Glomerular visceral epithelial cell (primary cell): Measurements from ENCODE around the gene MINPP1.
A peak's percentile ranks its signal among the peaks of the same experiment; 100 is the strongest.
"Not testable (repeated sequence)": the region's sequence is repeated elsewhere in the genome, so short reads cannot be mapped to it uniquely, and the experiment has no call there.

ENCODE experiments used
- DNase-seq: peaks from one replicate; pipeline ENCODE4 v3.0.0-alpha.2; 2016; ENCODE audit errors: extremely low spot score

Gene MINPP1

DNA sequence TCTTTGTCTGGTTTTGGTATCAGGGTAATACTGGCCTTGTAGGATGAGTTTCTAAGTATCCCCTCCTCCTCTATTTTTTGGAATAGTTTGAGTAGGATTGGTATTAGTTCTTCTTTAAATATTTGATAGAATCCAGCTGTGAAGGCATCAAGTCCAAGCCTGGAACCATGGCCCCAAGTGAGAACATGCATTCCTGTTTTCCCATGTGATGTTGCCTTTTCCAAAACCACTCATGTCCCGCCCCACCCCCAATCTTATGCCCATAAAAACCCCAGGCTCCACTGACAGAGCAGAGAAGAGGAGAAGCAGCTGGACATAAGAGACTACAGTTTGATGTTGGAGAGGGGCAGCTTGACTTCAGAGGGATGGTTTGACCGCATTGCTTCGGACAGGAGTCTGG, 71.2 kb downstream of the MINPP1 start:
- DNase-seq = no peak

DNA sequence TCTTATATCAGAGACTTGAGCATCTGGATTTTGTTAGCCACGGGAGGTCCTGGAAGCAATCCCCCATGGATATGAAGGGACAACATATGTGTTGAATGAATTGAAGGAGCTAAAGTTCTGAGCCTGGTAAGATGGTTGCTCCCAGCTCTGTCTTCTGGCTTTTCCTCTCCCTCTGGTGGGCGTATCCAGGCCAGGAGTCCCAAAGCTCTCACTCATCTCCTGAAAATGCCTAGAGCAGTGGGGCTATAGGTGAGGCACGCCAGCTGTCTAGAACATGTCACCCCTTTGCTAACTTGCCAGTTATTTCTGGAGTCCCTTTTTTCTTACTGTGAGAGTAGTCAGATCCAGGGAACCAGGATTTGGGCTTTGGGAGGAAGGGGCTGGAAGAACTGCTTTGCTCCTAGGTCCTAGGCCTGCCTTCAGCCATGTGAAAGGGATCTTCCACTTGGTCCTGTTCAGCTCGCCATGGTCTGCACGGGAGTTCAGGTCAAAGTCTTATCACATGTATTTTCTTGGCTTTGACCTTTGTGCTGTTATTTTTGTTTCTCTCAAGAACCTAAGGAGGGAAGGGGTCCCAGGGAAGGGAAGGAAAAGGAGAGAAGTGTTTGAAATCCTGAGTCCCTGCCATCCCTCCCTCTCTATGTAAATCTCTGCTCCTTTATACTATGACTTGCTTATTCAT, 73.6 kb downstream of the MINPP1 start:
- DNase-seq = no peak

DNA sequence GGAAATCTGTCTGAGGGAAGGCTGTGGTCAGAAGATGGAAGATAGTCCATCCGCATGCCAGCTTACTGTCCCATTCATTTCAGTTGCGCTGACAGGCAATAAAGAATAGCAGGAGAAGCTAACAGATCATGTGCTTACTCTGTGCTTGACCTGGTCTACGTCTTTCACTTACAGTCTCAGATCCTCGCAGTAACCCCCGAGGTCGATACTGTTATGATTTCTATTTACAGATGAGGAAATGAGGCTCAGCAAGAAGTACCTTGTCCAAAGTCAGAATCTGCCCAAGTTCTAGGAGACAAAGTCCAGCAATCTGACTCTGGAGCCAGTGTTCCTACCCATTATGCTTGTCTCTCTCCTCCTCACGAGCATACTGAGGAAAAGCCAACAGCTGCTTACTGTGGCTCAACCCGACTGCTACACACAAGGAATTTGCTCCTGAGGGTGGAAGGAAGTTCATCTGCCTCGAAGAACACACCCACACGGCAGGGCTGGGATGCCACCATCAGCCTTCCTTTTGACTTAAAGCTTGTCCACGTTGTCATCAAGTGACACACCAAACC, 74.2 kb downstream of the MINPP1 start:
- peak; percentile 13 for DNase-seq

DNA sequence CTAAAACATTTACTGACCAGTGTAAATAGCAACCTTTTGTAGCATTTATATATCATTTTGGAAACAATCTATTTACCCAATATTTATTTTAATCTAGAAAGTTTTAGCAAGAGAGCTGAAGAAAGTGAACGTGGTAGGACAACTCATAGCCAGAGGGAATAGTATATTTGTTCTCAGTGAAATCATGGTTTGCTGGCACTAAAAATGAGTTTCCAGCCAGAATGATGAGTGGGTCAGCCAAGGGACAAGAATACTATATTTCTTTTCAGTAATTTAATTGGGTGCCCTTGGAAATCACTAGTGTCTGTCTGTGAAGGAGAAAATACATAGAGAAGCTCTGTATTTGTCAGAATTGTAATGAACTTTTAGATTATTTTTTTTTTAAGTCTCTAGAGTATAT, 74.9 kb downstream of the MINPP1 start:
- no peak for DNase-seq

DNA sequence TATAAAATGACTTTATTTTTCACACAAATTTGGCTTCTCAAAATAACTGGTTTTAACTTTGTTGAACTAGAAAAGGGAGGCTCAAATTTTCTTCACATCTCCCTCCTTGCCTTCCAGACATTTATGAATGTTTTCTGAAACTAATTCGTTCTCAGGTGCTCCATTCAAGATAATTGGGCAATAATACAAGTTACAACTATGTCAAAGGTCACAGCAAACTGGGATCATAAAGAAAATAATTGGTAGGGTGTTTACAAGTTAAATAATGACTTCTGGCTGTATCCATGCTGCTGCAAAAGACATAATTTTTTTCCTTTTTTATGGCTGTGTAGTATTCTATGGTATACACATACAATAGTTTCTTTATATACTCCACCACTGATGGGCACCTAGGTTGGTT, 75.3 kb downstream of the MINPP1 start:
- no peak for DNase-seq

DNA sequence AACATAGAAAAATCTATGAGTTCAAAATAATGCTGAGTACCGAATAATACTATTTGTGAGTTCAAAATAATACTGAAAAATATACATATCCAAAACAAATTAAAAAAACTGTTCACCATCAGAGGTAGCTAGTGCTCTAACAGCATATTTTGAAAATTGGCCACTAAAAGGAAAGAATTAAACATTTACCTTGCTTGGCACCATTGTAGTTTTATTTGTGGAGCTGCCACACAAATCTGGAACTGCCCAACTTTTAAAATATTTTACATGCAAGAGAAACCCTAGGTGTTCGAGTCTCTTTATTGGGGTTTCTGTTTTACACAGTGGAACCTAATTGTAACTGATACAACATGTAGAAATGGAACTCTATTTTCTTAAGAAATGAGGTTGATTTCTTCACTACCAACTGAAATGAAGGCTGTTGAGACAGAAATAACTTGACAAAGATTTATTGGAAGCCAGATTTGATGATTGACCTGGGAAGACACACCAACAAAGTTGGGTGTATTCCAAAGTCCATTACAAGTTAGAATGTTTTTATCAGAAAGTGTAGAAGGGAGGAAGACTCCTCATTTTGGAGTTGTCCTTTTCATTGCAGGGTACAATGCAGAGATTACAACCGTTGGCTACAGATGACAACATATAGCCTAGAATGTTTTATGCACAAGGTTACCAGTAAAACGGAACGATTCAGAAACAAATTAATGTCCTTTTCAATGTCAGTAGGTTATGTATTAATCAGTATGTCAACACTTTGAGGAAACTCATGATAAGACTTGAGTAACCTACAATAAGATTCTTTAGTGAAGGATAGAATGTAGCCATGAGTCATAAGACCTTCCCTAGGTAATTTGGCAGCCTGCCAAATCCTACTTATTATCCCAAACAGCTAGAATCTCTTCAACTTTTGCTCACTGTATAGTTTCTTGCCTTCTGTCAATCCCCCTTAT, 81.1 kb downstream of the MINPP1 start:
- peak; percentile 81 for DNase-seq

DNA sequence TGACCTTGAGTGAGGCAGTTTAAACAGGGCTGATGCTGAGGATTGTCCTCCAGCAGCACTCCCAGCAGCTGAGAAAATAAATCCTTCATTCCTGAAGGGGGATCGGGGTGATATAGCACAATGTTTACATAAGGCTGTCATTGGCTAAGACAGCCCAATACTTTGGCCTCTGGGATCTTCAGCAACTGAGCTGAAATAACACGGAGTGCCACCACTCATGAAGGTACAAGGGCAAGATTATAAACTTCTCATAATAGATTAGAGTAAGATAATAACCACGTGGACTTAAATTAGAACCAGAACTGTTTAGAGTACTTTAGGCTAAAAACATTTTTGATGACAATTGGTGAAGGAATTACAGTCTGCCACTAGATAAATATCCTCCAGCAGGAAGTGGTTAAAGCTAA, 85.0 kb downstream of the MINPP1 start:
- DNase-seq = no peak

DNA sequence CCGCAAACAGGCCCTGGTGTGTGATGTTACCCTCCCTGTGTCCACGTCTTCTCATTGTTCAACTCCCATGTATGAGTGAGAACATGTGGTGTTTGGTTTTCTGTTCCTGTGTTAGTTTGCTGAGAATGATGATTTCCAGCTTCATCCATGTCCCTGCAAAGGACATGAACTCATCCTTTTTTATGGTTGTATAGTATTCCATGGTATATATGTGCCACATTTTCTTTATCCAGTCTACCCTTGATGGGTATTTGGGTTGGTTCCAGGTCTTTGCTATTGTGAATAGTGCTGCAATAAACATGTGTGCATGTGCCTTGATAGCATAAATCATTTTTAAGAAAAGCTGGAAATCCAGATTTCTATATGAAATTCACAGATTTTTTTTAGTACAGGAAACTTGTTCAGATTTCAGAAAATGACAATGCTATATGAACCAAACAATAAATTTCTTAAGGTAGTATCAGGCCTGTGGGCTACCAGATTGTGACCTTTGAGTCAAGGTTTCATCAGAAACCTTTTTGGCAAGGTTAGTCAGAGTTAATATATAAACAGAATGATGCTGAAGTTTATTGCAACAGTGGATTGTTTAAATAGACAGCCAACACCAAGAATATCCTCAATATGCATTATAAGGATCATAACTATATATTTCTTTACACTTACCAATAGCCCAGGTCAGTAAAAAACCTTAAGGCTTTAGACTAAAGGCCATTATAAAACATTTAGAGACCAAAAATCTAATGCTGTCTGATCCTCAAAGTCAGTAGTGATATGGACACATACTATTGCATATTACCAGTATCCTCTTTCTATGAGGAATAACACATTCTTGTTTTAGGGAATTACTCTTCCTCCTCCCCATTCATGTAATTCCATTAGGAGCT, 86.3 kb downstream of the MINPP1 start:
- DNase-seq = peak; percentile 11

DNA sequence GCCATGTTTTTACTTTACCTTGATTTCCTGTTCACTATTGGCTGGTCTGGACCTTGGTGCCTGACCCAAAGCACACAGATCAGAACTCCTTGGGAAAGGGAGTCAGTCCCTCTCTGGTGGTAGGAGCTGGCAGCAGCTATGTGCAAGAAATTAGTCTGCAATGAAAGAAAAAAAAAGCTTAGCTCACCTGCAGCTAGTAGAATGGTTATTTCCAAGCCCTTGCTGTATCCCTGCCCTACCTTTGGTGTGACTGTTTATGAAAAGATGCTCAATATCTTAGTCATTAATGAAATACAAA, 86.8 kb downstream of the MINPP1 start:
- DNase-seq = no peak

DNA sequence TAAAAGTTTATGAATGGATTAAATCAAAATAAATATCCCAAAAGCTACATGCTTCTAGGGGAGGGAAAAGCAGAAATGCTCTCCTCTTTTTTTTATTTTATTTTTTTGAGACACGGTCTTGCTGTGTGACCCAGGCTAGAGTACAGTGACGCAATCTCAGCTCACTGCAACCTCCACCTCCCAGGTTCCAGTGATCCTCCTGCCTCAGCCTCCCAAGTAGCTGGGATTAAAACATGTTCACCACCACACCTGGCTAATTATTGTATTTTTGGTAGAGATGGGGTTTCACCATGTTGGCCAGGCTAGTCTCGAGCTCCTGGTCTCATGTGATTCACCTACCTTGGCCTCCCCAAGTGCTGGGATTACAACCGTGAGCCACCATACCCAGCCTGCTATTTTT, 88.2 kb downstream of the MINPP1 start:
- not testable (repeated sequence) for DNase-seq

DNA sequence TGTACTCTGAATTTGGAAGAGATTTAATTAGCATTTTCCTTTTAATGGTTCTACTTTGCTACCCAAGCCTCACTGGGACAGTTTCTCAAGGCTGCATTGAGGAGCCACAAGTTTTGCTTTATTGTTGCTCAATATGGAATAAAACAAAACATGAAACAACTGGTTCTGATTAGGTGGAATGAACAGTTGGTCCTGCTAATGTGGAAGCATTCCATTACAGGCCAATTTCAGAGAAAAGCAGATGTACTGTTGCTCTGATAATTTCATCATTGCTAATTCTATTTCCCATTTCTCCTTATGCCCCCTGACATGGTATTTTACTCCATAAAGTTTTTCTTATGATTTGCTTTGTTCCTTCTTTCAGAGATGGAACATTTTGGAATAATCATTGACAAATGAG, 89.0 kb downstream of the MINPP1 start:
- no peak for DNase-seq

DNA sequence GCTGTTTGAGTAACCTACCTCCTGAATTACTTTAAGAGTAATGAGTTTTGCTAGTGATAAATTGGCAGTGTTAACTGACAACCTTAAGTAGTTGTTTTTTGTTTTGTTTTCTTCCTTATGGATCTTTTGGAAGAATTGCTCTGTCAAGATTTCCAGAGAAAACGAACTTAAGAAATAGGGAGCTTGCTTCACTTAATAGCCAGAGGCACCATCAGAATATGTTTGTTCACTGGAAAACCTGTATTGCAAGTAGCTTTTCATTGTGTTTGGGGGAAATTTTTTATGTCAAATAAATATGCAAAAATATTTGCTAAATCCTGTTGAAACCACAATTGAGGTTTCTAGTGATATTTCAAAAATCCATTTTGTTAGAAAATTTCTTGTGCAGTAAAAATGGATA, 89.5 kb downstream of the MINPP1 start:
- DNase-seq = no peak

DNA sequence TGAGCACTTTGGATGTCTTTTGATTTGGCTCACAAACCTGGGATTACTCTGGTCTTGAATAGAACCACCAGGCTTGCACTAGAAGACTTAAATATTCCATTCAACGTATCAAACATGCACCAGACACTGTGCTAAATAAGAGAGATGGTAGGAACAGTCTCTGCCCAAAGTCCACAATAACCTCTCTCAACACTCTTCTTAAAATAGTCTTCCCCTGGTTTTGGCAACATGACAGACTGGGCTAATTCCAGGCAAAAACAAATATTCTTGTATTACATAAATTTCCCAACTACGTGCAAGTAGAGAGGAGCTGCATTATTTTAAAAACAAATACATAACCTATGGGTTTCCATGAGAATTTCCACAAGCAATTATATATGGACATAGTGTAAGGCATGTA, 90.2 kb downstream of the MINPP1 start:
- no peak for DNase-seq

DNA sequence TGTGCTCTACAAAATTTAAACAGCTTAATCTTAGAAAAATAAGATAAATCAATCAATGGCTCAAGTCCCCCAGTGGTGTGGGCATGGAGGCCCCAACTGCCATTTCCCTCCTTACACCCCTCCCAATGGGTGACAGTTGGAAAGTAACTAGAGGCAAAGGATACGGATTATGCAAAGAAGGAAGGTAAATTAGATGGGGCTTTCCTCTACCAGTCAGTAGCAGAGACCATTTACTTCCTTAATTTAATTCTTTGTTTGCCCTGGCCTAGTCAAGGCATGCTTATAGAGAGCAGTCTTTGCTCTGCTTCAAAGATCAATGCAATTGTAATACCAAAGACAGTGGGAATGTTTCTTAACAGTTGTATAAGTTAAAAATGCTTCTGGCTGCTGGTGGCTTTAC, 91.7 kb downstream of the MINPP1 start:
- no peak for DNase-seq

DNA sequence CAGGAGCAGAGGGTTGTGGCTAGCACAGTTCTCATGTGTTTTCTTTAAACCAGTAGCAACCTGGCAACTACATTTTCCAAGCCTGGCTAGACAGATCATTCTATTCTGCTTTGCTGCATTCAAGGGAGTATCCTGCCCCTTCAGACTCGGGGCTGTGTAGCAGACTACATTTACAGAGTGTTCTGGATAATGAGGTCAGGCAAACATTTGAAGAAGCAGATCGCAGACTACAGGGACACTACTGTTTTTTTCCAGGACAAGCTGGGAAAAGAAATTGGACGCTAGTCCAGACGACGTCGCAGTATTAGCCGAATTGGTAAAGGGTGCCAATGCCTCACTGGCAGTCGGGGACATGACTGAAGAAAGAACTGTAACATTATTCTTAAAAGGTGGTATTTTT, 94.0 kb downstream of the MINPP1 start:
- DNase-seq = no peak

DNA sequence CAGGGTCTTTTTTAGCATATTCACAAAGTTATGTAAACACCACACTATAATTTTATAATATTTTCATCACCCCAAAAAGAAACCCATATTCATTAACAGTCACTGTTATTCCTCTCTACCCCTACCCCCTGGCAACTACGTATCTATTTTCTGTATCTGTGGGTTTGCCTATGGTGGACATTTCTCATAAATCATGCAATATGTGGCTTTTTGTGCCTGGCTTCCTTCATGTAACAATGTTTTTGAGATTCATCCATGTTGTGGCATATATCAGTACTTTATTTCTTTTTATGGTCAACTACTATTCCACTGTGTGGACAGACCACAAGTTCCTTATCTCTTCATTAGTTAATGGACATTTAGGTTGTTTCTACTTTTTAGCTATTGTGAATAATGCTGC, 95.9 kb downstream of the MINPP1 start:
- no peak for DNase-seq
